ENCODE results near the gene INTS1.

Gene INTS1

GRCh38 chr7:1503816-1504775 lies at the start of gene INTS1:
TSS of gene INTS1 (minus strand) at chr7:1504389. CDS start at chr7:1503960, 429 bp downstream.
- peak; percentile 96 for DNase-seq (ENCODE audit: low spot score)

DNA sequence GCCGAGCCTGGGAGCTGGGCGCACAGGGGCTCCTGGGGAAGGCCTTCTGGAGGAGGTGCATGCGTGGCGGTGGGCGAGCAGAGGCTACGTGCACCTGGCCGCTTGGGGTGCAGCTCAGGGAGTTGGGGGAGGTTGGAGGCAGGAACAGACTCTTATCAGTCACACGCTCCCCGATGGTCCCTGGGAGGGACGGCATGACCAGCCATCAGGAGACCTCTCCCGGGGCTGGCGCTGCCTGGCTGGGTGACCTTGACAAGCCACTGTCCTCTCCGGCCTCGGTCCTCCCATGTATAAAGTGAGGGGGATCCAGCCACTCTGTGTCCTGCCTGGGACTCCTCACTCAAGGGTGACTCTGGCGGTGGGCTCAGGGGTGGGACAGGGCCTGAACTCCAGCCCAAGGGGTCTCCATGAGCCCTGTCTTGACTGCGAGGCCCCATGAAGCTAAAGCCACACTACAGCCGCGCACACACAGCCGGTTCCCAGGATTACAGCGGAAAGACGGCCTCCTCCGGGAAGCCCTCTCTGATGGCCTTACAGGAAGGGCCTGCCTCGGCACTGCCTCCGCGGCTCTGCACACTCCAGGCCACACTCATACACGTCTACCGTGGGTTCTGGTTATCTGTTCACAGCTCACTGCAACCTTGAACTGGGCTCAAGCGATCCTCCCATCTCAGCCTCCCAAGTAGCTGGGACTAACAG lies 49.5 kb upstream of the INTS1 start:
- DNase-seq (ENCODE audit: low spot score): no peak

GRCh38 chr7:1552200-1552599 lies 48.0 kb upstream of the INTS1 start:
- no peak for DNase-seq (ENCODE audit: low spot score)

DNA sequence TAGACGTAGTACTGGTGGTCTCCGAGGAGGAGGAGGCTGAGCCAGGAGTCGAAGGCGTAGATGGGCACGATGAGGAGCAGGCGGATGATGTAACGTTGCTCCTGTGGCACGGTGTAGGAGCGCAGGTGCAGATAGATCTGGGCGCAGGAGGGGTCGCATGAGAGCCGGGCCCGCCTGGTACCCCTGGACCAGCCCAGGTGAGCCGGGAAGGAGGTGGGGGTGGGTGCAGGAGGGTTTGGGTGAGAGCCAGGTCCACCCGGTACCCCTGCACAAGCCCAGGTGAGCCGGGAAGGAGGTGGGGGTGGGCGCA lies 46.6 kb upstream of the INTS1 start:
- no peak for DNase-seq (ENCODE audit: low spot score)

DNA sequence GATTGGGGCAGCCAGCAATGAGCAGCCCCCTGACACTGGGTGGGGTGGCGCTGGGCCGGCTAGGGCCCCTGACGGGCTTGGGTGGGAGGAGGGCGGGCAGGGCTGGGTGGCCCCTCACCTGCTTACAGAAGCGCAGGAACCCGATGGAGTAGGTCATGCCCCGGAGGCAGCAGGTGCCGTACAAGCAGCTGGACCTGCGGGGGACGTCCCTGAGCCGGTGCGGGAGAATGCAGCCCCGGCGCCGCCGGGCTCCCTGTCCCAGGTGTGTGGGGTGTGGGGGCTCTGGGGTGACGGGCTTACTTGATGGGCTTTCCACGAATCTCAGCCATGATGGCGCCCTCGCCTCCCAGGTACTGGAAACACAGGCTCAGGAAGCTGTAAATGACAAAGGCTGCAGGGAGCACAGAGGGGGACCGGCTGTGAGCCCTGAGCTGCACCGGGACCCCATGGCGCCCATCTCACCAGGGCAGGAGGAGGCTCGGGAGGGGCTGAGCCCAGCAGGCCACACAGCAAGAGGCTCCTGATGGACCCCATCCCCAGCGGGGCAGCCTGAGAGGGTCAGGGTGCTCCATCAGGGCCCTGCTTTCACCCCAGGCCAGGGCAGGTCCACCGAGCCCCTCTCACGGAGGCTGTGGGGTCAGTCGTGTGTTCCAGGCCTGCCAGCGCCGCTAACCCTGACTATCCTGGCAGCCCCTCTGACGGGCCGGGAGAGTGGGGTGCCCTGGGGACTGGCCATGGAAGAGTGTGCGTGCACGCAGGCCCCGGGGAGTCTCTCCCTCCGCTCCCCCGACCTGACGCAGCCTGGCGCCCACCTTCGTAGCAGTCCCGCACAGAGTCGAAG lies 46.0 kb upstream of the INTS1 start:
- no peak for DNase-seq (ENCODE audit: low spot score)

DNA sequence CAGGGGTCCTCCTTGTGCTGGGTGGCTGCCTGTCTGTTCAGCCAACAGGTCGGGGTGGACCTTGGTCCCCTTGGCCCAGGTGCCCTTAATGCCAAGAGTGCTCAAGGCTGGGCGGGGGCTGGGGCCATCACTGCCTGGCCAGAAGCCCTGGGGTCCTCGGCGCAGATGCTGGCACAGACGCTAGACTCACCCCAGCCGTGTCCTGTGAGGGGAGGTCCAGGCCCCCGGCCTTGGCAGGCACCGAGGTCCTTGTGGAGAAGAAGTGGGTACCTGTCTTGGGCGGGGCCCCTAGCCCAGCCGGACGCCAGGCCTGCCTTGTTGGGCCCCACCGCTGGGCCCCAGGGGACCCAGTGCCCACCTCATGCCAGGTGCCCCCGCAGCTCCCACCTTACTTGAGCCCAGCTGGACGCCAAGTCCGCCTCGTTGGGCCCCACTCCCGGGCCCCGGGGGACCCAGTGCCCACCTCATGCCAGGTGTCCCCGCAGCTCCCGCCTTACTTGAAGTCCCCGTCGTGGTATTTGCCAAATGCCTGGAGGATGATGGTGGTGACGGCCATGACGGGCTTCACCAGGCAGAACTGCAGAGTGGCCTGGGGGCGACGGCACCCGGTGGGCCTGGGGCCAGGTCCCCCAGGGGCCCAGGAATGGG lies 45.3 kb upstream of the INTS1 start:
- DNase-seq (ENCODE audit: low spot score): no peak

DNA sequence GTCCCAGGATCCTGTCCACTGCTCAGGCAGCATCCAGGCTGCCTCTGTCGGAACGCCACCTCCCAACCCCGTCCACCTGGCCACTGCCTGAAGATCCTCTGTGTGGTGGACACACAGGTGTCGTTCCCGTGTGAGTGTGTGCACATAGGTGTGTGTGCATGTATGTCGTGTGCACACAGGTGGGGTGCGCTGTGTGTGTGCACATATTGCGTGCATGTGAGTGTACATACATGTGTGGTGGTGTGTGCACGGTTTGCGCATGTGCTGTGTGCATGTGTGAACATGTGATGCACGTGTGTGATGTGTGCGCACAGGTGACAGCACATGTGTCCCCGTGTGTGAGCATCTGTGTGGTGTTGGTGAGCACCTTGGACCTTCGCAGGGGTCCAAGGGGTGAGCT lies 44.8 kb upstream of the INTS1 start:
- no peak for DNase-seq (ENCODE audit: low spot score)

DNA sequence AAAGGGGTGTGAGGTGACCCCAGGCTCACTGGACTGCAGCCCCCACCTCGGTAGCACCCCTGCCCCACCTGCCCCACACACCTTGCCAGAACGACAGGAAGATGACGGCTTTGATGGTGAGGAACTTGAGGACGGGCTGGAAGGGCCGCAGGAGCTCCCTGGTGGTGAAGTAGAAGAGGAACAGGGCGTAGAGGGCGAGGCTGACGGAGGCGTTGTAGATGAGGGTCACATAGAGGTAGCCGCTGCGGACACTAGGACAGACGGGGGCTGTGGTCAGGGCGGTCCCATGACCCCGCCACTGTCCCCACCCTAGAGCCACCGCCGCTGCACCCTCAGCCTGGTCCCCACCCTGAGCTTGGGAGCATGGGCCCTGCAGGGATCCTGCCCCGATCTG lies 44.2 kb upstream of the INTS1 start:
- peak; percentile 51 for DNase-seq (ENCODE audit: low spot score)

DNA sequence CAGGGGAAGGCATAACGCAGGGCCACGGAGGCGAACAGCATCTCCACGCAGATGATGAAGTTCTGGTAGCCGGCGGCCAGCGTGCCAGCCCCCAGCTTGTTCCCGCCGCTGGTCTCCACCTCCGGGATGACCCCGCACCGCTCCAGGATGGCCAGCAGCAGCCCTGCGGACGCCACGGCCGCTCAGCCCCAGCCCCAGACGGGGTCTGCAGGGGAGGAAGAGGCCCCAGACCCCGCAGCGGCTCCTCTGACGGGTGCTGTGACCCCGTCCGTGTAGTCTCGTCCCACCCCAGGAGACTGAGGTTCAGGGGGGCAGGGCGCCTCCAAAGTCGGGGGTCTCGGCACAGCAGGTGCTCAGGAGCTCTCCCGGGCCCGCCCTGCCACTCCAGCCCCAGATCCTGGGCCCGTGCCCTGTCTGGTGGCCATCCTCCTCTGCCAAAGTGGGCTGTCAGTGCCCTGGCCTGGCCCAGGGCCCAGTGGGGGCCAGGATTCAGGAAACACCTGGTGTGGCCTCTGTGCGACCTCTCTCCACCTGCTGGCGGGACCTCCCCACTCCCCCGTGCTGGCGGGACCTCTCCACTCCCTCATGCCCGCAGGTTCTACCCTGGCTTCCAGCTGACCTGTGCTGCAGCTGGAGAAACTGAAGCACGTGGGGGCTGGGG lies 43.7 kb upstream of the INTS1 start:
- DNase-seq (ENCODE audit: low spot score): no peak

- DNase-seq (ENCODE audit: low spot score): no peak
Measured at GRCh38 chr7:1546909-1547776, 43.0 kb upstream of the INTS1 start.

DNA sequence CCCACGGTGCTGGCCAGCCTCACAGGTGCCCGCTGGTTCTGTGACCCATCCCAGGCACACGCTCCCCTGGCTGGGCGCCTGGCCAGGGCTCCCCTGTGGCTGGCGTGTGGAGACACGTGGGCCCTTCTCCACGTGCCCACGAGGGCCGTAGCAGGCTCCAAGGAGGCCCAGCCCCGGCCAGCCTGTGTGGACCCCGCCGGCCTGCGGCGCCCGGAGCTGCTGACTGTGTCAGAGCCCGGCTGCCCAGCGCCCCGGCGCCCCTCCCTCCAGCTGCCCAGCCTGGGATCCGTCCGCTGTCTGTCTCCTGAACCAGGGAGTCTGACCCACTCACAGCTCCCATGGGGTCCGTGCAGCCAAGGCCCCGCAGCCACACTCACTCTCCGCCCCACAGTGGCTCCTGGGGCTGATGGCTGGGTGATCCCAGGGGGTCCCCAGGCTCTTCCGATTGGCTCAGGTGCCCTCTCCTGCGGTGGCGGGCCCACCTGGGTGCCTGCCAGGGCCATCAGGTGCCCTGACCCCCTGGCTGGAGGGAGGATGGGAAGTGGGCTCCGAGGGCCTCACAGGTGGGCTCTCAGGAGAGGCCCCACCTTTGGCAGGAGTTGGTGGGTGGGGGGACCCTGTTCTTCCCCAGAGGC lies 42.2 kb upstream of the INTS1 start:
- no peak for DNase-seq (ENCODE audit: low spot score)

- DNase-seq (ENCODE audit: low spot score): no peak
Measured at GRCh38 chr7:1545417-1546246, 41.4 kb upstream of the INTS1 start.

- peak; percentile 49 for DNase-seq (ENCODE audit: low spot score)
Measured at GRCh38 chr7:1544896-1545416, 40.8 kb upstream of the INTS1 start.

- no peak for DNase-seq (ENCODE audit: low spot score)
Measured at GRCh38 chr7:1544178-1544895, 40.1 kb upstream of the INTS1 start.

DNA sequence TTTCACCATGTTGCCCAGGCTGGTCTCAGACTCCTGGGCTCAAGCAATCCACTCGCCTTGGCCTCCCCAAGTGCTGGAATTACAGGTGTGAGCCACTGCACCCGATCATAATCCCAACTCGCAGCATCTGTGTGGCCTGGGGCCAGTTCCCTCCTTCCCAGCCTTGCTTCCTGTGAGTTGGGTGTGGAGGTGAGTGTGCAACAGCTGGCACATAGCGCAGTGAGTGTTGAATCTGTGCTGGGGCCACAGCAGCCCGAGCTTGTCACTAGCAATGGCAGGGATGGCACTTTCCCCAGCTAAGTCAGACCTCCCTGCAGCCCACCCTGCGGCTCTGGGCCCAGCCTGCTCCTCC lies 39.6 kb upstream of the INTS1 start:
- DNase-seq (ENCODE audit: low spot score): no peak

GRCh38 chr7:1542841-1543747 lies 38.9 kb upstream of the INTS1 start:
- no peak for DNase-seq (ENCODE audit: low spot score)

GRCh38 chr7:1542329-1542728 lies 38.1 kb upstream of the INTS1 start:
- no peak for DNase-seq (ENCODE audit: low spot score)

All from NAMALWA (cell line).